NOMO-1 treated with dmso at 0.1 percent for 144 hours (cell line): ENCODE measurements around the gene GOLGA6L7.
A peak's percentile ranks its signal among the peaks of the same experiment; 100 is the strongest.
"Not testable (repeated sequence)": the region's sequence is repeated elsewhere in the genome, so short reads cannot be mapped to it uniquely, and the experiment has no call there.

ENCODE experiments used
- DNase-seq: peaks from one replicate; lab custom pipeline; 2025; ENCODE audit not compliant: unreplicated experiment; lab: John Stamatoyannopoulos, UW

Gene GOLGA6L7

GRCh38 chr15:28884151-28884940, 35.9 kb upstream of the GOLGA6L7 start:
- DNase-seq, result no peak

GRCh38 chr15:28881600-28881999, 33.2 kb upstream of the GOLGA6L7 start:
- no peak for DNase-seq

GRCh38 chr15:28881170-28881569, 32.7 kb upstream of the GOLGA6L7 start:
- DNase-seq, result no peak

GRCh38 chr15:28880680-28881079, 32.2 kb upstream of the GOLGA6L7 start:
- DNase-seq, result no peak

GRCh38 chr15:28879551-28879950, 31.1 kb upstream of the GOLGA6L7 start:
- no peak for DNase-seq

- no peak for DNase-seq
Observed at GRCh38 chr15:28878209-28878608, 29.8 kb upstream of the GOLGA6L7 start.

- DNase-seq, result no peak
Observed at GRCh38 chr15:28876845-28877185, 28.4 kb upstream of the GOLGA6L7 start.

GRCh38 chr15:28876131-28876844, 27.8 kb upstream of the GOLGA6L7 start:
- no peak for DNase-seq

- DNase-seq, result no peak
Observed at GRCh38 chr15:28875461-28876000, 27.1 kb upstream of the GOLGA6L7 start.

GRCh38 chr15:28873585-28874190, 25.2 kb upstream of the GOLGA6L7 start:
- no peak for DNase-seq

- DNase-seq, result no peak
Observed at GRCh38 chr15:28873006-28873405, 24.6 kb upstream of the GOLGA6L7 start.

- no peak for DNase-seq
Observed at GRCh38 chr15:28871168-28871567, 22.7 kb upstream of the GOLGA6L7 start.

GRCh38 chr15:28868744-28869345, 20.4 kb upstream of the GOLGA6L7 start:
- no peak for DNase-seq

- DNase-seq, result not testable (repeated sequence)
Observed at GRCh38 chr15:28861589-28862293, 13.3 kb upstream of the GOLGA6L7 start.

- DNase-seq, result peak; percentile 58
Observed at GRCh38 chr15:28861031-28861534, 12.6 kb upstream of the GOLGA6L7 start.

- DNase-seq, result not testable (repeated sequence)
Observed at GRCh38 chr15:28854578-28854977, 6.1 kb upstream of the GOLGA6L7 start.

- not testable (repeated sequence) for DNase-seq
Observed at GRCh38 chr15:28853654-28854053, 5.2 kb upstream of the GOLGA6L7 start.

GRCh38 chr15:28849766-28850165, 1.3 kb upstream of the GOLGA6L7 start:
- DNase-seq, result not testable (repeated sequence)

- not testable (repeated sequence) for DNase-seq
Observed at GRCh38 chr15:28849271-28849670, 827 bp upstream of the GOLGA6L7 start.

- not testable (repeated sequence) for DNase-seq
Observed at GRCh38 chr15:28847959-28848358, 485 bp downstream of the GOLGA6L7 start.
